D341Med (cell line): ENCODE results near the gene SYCP2L.
A peak's percentile ranks its signal among the peaks of the same experiment; 100 is the strongest.
"Not testable (repeated sequence)": the region's sequence is repeated elsewhere in the genome, so short reads cannot be mapped to it uniquely, and the experiment has no call there.

Source experiments
- DNase-seq: peaks from one replicate; pipeline ENCODE4 v3.0.0; 2012; ENCODE audit warnings: low spot score

The SYCP2L gene

GRCh38 chr6:10880366-10880765 is 6.5 kb upstream of the SYCP2L start:
- DNase-seq = no peak

GRCh38 chr6:10882253-10882630 is 4.6 kb upstream of the SYCP2L start:
- not testable (repeated sequence) for DNase-seq

DNA sequence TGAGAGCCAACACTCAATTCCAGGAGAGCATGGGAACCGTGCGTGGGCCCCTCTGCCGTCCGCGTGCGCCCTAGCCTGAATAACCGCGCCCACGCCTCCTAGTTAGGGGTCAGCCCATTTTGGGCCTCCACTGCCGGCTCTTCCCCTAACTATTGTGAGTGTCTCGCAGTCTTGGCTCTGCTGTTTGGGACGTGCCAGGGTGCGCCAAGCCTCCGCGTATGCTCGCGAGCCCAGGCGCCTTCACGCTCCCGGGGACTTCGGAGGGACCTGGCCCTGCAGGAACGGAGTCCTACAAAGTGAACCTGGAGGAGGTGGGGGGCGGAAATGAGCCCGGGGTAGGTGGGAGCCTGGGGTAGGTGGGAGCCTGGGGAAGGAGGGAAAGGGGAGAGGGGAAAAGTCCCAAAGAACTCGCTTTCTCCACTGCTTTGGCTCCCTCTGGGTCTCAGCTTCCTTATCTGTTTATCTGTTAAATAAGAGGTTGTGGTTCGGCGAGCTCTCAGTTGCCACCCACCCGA is 4.1 kb upstream of the SYCP2L start:
- no peak for DNase-seq

DNA sequence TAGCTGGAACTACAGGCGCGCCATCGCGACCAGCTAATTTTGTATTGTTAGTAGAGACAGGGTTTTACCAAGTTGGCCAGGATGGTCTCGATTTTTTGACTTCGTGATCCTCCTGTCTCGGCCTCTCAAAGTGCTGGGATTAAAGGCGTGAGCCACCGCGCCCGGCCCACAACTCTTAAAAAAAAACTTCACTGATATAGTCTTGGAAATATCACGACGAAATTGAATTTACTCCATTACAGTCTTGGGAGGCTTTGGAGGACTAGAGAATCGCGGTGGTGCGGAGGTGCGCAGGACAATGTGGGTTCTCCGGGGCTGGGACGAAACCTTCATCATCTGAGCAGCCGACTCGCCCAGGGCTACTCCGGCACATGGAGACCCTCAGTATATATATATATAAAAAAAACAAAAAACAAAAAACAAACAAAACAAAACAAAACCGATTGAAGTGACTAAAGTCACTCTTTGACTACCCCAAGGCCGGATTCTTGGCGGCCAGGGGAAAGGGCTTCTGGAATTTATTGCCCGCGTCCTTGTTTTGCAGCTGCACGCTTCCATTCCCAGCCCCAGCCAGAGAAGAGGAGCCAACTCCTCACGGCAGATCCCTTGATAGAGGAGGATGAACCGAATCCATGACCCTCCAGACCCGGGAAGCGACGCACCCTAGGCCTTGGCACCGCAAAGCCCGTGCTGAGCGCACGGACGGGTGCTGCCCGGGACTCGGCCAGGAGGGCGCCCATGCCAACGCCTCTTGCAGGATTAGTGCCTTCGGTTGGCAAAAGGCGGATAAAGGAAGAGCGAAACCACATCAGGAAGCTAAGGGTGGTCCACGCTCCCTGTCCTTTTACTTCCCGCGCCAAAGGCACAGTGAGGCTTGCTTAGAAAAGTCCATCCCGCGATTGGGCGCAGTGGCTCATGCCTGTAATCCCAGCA is 3.3 kb upstream of the SYCP2L start:
- DNase-seq = no peak

DNA sequence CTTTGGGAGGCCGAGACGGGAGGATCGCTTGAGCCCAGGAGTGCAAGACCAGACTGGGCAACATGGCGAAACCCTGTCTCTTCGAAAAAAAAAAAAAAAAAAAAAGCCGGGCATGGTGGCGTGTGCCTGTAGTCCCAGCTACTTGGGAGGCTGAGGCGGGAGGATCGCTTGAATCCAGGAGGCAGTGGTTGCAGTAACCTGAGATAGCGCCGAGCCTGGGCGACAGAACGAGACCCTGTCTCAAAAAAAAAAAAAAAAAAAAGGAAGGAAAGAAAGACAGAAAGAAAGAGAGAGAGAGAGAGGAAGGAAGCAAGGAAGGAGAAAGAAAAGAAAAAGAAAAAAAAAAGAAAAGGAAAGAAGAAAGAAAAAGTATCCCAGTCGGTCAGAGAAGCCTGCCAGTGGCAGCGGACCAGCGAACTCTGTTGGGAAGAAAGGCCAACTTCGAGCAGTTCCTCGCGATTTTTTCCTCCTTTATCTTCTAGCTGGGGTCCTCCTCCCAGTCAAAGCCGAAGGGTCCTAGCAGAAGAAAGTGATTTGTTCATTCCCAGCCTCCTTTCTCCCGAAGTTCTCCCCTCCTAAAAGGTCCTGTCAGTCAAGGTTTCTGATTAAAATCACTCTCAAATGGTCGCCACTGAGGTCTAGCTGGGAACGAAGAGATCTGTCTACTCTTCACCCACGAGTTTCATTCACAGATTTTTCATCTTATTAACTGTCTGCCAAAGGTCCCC is 2.4 kb upstream of the SYCP2L start:
- no peak for DNase-seq

- DNase-seq = not testable (repeated sequence)
Measured at GRCh38 chr6:10886365-10886690, 524 bp upstream of the SYCP2L start.

DNA sequence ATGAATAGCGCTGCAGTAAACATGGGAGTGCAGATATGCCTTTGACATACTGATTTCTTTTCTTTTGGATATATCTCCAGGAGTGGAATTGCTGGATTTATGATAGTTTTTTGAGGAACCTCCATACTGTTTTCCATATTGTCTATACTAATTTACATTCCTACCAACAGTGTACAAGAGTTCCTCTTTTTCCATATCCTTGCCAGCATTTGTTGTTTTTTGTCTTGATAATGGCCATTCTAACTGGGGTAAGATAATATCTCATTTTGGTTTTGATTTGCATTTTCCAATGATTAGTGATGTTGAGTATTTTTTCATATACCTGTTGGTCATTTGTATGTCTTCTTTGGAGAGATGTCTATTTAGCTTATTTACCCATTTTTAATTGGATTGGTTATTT is 3.3 kb downstream of the SYCP2L start:
- DNase-seq = no peak

GRCh38 chr6:10891960-10892359 is 5.1 kb downstream of the SYCP2L start:
- DNase-seq = no peak

DNA sequence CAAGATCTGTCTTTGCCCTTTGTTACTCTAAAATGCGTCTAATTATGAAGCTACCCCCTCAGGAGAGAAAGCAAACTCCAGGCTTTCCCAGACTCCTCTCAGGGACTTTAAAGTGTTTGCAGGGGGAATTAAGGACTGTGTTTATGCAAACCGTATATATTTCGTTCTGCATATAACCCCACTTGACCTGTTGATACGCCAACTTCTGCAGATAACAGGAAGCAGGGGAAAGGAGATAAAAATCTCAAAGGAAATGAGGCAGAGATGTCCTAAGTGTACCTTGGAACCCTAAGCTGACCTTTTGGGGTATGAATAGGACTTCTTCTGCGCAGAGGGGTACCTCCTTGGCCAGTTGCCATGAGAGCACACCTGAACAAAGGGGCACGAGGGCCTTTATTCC is 8.1 kb downstream of the SYCP2L start:
- no peak for DNase-seq

- no peak for DNase-seq
Measured at GRCh38 chr6:10896691-10897090, 9.8 kb downstream of the SYCP2L start.

GRCh38 chr6:10901770-10902169 is 14.9 kb downstream of the SYCP2L start:
- DNase-seq = no peak

- DNase-seq = no peak
Measured at GRCh38 chr6:10904015-10904414, 17.2 kb downstream of the SYCP2L start.

- DNase-seq = no peak
Measured at GRCh38 chr6:10908228-10908627, 21.4 kb downstream of the SYCP2L start.

- DNase-seq = not testable (repeated sequence)
Measured at GRCh38 chr6:10919520-10919919, 32.7 kb downstream of the SYCP2L start.

- no peak for DNase-seq
Measured at GRCh38 chr6:10933126-10933525, 46.3 kb downstream of the SYCP2L start.

DNA sequence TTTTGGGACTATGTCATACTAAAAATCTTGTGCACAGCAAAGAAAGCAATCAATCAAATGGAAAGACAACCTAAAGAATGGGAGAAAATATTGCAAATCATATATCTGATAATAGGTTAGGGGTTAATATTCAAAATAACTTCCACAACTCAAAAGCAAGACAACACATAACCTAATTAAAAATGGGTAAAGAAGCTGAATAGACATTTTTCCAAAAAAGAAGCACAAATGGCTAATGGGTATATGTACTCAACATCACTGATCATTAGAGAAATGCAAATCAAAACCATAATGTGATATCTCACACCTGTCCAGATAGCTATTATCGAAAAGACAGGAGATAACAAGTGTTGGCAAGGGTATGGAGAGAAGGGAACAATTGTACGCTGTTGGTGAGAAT is 53.0 kb downstream of the SYCP2L start:
- no peak for DNase-seq

DNA sequence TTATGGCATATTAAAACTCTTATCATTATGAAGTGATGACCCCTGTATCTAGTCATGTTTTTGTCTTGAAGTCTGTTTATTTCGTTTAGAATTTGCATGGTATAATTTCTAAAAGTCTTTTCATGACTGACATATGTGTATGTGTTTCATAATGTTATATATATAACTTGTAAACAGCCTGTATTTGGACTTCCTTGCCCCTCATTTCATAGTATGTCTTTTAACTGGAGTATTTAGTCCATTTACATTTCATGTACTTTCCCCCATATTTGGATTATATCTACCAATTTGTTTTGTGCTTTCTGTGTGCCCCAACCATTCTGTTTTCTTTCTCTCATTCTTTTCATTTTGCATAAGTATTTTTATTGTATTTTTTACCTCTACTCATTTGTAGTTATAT is 59.0 kb downstream of the SYCP2L start:
- DNase-seq = no peak

GRCh38 chr6:10947966-10948365 is 61.1 kb downstream of the SYCP2L start:
- no peak for DNase-seq

DNA sequence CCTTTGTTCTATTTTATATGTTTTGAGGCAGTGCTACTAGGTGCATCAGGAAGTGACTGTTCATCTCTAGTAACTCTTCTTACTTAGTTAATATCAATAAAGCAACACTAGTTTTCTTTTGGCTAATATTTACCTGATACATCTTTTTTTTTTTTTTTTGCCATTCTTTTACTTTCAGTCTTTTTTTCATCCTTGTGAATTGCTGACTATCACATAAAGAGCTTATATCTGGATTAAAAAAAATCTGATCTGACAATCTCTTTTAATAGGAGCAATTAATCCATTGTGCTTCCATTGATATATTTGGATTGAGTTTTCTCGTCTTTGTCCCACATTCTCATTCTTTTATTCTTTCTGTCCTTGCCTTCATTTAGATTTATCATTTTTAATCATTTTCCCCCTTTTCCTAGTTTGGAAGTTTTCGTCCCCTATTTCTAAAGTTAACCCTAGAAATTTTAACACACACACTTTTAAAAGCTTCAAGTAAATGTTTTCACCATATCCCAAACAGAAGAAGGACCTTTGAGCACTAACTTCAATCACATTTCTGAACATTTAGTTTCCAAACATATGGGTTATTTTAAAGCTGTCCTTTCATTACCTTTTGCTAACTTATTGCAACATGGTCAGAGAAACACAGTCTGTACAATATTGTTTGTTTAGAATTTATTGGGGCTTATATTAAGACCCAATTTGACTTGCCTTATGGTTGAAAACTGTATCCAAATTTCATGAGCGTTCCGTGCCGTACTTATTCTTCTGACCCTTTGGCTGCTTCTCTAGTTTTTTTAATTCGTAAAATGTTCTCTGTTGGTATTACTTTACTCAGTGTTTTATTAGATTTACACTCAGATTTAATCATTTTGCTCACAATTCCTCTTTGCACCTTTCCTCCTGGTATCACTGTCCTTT is 63.0 kb downstream of the SYCP2L start:
- no peak for DNase-seq

- peak; percentile 54 for DNase-seq
Measured at GRCh38 chr6:10951675-10952282, 64.9 kb downstream of the SYCP2L start.

DNA sequence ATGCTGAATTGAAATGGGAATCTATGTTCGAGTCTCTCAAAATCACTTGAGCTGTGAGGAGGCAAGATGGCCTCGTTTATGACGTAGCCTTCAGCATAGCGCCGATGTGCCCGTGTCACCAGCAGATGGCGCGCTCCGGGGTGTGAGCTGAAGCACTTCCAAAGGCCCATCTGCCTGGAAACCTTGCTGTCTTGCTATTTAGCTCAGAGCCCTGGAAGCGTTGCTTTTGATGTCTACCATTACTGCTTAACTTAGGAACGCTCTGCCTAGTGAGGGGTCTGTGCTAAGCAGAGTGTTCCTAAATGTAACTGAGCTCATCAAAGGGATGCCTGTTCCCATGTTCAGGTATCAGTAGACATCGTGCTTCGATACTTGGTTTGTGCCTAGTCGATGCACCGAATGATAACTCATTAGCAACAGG is 67.7 kb downstream of the SYCP2L start:
- DNase-seq = peak; percentile 85

- DNase-seq = no peak
Measured at GRCh38 chr6:10956776-10957175, 69.9 kb downstream of the SYCP2L start.
